Middle frontal gyrus (tissue), 1 donor: ENCODE results near the gene VAMP2.
A peak's percentile ranks its signal among the peaks of the same experiment; 100 is the strongest.
"Not testable (repeated sequence)": the region's sequence is repeated elsewhere in the genome, so short reads cannot be mapped to it uniquely, and the experiment has no call there.

Source experiments
- DNase-seq: peaks from one replicate; pipeline ENCODE4 v3.0.0-alpha.2; 2015; ENCODE audit warnings: low spot score; ENCODE audit errors: extremely low spot score

VAMP2 gene

GRCh38 chr17:8176197-8176940 lies 13.6 kb upstream of the VAMP2 start, which contains the start of gene TMEM107:
TSS of gene TMEM107 (minus strand) at chr17:8176380. CDS start at chr17:8176286, 94 bp downstream.
- DNase-seq, result peak; percentile 83

GRCh38 chr17:8175795-8176196 lies 13.0 kb upstream of the VAMP2 start:
- DNase-seq, result no peak

DNA sequence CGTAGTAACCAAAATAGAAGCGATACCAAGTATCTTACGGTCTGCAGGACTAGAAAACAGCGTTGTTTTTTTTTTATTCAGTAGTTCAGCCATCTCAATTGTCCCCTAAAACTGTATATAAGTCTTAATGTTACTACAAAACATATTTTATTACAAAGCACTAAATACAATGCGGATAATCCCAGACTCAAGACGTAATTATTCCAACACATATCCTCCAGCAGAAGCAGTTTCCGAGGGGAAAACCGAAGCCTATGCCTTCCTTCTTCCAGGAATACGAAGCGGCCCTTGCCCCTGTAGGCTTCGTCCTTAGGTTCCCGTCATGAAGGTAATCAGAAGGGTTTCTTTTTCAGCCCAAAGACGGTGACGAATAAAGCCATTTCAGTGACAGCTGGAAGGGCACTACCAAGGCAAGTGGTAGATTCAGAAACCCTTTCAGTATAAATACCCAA lies 11.1 kb upstream of the VAMP2 start:
- peak; percentile 86 for DNase-seq

- peak; percentile 69 for DNase-seq
Observed at GRCh38 chr17:8173056-8173870, 10.5 kb upstream of the VAMP2 start.

DNA sequence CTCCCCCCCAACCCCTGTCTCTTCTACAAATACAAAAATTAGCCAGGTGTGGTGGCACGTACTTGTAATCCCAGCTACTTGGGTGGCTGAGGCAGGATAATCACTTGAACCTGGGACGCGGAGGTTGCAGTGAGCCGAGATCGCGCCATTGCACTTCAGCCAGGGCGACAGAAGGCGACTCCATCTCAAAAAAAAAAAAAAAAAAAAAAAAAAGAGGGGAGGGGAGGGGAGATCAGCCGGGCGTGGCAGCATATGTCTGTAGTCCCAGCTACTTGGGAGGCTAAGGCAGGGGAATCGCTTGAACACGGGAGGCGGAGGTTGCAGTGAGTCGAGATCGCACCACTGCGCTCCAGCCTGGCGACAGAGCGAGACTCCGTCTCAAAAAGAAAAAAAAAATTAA lies 7.4 kb upstream of the VAMP2 start:
- not testable (repeated sequence) for DNase-seq

GRCh38 chr17:8167526-8167925 lies 4.8 kb upstream of the VAMP2 start:
- DNase-seq, result no peak

DNA sequence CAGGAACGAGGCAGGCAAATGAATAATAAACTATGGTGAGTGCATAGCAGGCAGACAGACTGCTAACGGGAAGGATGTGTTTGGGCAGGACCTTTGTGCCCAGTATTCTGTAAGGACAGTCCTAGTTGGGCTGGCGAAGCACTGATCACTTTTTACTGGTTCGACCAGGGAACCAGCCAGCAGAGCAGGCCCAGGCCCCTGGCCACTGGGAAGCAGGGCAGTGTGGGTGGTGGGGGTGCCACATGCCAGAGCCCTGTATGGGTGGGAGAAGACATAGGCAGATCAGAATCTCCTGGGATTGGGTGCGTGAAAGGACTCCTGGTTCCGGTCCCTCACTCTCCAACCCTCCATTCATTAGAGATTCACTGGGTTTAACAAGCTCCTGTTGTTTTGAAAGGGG lies 4.0 kb upstream of the VAMP2 start:
- no peak for DNase-seq

DNA sequence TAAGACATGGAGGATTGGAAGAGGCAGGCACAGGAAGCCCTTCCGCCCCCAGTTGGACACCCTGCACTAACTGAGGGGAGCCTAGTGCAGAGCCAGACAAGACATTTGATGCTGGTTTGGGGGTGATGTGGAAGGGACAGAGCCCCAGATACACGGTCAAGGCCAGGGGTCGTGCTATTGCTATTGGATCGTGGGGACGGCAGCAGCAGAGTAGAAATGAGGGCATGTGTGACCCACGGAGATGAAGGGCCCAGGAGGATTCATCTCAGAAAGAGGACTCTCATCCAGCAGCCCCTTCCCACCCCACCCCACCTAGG lies 2.0 kb upstream of the VAMP2 start:
- no peak for DNase-seq

DNA sequence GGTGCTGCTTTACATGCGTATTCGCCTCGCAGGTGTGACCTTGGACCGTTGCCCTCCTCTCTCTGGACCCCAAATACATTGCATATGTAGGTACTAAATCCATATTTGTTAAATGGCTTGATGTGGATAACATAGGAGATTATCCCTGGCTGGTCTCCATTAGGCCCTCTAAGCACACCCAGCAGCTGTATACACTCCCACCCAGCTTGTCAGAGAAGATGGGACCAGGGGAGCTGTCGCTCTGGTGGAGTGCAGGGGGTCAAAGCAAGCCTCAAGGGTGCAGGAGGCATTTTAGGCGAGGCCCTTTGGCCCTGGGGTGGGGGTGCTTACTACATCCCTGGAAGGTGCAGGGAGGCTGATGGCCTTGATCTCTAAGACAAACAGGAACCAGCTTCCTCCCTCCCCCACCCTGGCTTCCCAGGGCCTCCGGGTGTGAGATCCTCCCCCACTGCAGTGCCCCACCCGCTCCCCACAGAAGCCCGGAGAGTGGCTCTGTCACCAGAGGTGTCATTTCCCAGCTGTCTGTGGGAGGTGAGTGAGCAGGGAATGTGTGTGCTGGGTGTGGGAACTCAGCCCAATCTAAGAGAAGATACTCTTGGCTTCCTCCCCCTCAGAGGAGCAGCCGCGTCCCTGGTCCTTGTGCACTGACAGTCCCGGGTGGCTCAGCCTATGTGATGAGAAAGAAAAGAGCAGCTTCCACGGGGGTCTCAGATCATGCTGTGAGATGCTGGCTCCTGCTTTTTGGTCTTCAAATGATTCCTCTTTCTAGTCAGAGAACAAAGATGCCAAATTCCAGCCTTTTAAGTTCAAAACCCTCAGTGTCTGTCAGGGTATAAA lies 1.4 kb upstream of the VAMP2 start:
- DNase-seq, result no peak

GRCh38 chr17:8162997-8163977 lies 539 bp upstream of the VAMP2 start:
- DNase-seq, result no peak

DNA sequence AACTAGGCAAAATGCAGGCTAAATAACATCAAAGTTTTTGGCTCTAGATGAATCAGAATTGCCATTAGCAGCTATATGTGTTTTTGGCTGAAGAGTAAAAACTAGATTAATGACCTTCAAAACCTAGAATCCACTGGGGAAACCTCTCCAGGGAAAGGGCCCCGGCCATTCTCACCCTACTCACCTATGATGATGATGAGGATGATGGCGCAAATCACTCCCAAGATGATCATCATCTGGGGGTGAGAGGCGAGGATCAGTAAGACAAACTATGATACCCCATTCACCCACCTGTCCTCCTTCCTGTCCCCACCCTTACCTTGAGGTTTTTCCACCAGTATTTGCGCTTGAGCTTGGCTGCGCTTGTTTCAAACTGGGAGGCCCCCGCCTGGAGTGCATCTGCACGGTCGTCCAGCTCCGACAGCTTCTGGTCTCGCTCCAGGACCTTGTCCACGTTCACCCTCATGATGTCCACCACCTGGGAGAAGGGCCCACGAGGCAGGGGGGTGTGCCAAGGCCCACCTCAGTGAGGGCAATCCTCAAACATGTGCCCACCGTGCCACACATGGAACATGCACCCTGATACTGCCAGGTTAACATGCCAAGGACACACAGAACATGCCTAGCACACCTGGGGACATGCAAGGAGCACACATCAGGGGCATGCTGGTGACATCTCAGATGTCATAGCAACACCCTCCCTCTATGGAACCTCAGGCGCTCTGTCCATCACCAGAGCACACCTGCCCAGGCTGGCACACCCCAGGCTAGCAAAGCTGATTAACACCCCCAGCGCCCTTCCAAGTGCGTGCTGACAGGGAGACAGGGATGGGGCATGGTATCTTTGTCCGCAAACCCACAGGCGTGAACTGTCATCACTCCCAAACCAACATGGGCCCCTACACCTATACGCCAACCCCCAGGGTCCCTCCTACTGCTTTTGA lies 1.2 kb downstream of the VAMP2 start:
- no peak for DNase-seq

DNA sequence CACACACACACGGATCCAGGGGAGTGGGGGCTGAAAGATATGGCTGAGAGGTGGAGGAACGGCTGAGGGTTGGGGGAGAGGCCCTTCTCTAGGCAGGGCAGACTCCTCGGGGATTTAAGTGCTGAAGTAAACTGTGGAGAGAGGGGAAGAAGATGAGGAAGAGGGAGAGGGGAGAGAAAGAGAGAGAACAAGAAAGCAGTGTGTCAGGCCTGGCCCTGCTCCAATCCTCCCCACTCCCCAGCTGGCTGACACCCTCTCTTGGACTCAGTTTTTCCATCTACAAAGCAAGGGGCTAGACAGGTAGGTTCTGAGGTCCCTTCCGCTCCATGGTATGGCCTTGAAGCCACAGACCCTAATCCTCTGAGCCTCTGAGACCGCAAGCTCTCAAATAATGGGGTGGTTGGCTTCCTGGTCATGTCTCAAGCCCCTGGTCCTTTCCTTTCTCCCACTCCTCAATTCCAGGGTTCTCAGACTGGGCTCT lies 2.0 kb downstream of the VAMP2 start:
- no peak for DNase-seq

DNA sequence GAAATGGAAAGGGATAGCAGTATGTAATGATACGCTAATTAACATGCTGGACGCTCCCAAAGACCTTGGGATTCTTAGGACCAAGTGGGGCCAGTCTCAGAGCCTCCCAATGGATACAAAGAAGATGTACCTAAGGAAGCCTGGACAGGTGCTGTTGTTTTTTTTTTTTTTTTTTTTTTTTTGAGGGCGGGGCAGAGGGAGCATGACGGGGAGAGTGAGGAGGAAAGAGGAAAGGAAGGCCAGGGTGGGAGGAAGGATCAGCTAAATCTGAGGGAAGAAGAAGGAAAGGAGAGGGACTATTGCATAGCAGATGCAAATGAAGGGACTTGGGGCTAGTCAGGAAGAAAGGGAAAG lies 2.5 kb downstream of the VAMP2 start:
- DNase-seq, result no peak

DNA sequence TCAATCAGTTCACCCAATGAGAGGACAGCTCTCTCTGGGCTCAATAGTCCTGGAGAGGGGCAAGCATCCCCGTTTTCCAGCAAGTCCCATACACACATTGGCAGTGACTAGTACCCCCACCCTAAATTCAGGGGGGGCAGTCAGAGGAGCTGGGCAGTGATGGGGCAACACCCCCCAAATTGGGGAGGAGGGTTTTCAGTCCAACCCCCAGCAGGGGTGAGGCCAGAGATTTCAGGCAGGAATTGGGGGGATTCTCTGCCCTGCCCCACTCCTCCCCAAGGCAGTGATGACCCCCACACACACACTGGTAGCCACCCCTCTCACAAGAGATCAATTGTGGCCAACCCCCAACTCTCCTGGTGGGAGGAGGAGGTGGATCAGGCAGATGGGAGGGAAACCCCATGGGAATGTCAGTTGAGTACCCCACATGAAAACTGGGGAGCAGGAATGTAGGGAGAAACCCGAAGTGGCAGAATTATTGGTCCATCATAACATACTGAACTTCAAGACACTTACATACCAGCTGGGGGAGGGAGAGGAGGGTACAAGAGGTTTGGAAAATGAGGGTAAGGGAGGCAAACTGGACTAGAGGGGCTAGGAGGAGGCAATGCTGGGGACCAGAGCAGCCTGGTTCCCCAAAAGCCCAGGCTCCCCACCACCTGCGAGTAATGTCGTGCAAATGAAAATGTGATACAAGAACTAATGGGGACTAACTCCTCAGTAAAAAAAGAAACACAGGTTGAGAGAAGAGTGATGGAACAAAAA lies 3.1 kb downstream of the VAMP2 start:
- no peak for DNase-seq

- DNase-seq, result no peak
Observed at GRCh38 chr17:8159032-8159400, 3.7 kb downstream of the VAMP2 start.

DNA sequence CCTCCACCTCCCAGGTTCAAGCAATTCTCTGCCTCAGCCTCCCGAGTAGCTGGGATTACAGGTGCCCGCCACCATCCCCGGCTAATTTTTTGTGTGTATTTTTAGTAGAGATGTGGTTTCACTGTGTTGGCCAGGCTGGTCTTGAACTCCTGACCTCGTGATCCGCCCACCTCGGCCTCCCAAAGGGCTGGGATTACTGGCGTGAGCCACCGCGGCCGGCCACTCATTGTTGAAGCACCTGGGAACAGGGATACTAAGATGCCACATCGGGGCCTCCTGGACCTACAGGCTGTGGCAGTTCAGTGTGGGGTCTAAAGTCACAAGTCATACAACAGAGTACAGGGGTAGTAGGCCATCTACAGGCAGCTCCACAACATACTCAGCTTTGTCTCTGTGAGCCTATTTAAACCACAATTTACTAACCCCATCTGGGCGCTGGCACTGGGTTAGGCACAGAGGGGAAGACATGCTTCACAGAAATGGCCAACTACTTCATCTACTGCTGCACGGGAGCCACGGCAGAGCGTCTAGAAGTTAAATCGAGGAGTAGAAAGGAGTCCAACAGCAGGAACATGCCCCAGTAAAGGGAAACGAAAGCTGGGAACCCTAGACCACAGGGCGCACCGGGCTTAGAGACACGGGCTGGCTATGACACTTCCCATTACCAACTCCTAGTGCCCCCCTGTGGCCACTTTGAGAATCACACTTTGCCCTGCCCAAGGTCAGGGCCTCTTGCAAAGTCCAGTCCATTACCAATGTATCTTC lies 4.3 kb downstream of the VAMP2 start:
- DNase-seq, result peak; percentile 86

GRCh38 chr17:8156246-8156992 lies 6.3 kb downstream of the VAMP2 start:
- DNase-seq, result peak; percentile 99

DNA sequence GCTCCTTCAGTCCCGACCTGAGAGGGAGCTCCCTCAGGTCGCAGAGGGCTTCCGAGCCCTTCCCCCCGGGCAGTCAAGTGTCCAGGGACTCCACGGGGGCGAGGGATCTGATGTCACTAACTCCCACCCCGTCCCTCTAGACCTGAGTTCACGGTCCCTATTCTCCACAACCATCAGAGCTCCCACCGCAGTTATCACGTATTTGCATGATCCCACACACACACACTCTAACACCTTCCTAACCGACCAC lies 6.8 kb downstream of the VAMP2 start:
- DNase-seq, result no peak
